Measurements from ENCODE around the gene GRK1.

GRK1 gene

GRCh38 chr13:113777311-113778260, 110.6 kb downstream of the GRK1 start:
- no peak for DNase-seq

- DNase-seq: no peak
These were observed 114.6 kb downstream of the GRK1 start for GRCh38 chr13:113781571-113781970.

GRCh38 chr13:113782472-113782871, 115.5 kb downstream of the GRK1 start:
- DNase-seq: no peak

GRCh38 chr13:113783200-113783881, 116.3 kb downstream of the GRK1 start:
- no peak for DNase-seq

- no peak for DNase-seq
These were observed 117.1 kb downstream of the GRK1 start for GRCh38 chr13:113783966-113784644.

- DNase-seq: no peak
These were observed 117.6 kb downstream of the GRK1 start for GRCh38 chr13:113784645-113785024.

GRCh38 chr13:113785051-113786010, 118.3 kb downstream of the GRK1 start:
- no peak for DNase-seq

GRCh38 chr13:113786262-113786841, 119.3 kb downstream of the GRK1 start:
- no peak for DNase-seq

Measured in right kidney (tissue), 1 donor.